IgD-negative memory B cell (primary cell): ENCODE data around the gene ZNF625. TPM values are rescaled to one million over a fixed set of nuclear protein-coding genes. Genes with fewer than 3 reads are reported as not detected.
A peak's percentile ranks its signal among the peaks of the same experiment; 100 is the strongest.

ENCODE experiments used
- H3K27ac Mint-ChIP-seq, 3 donors: one replicate each; pipeline ENCODE4 v1.8.0; 2020 to 2022; ENCODE audit warnings: mild to moderate bottlenecking in 3 of 3, mixed read lengths in 3 of 3, moderate library complexity in 1 of 3
- H3K27me3 Mint-ChIP-seq: one replicate; pipeline ENCODE4 v1.8.0; 2021; ENCODE audit warnings: mixed read lengths
- H3K36me3 Mint-ChIP-seq: one replicate; pipeline ENCODE4 v1.8.0; 2020; ENCODE audit warnings: mild to moderate bottlenecking, mixed read lengths
- H3K4me1 Mint-ChIP-seq, 3 donors: one replicate each; pipeline ENCODE4 v1.8.0; 2020 to 2022; ENCODE audit warnings: mixed read lengths in 3 of 3, mild to moderate bottlenecking in 1 of 3
- H3K4me3 Mint-ChIP-seq, 4 donors: one replicate each; pipeline ENCODE4 v1.8.0; 2020 to 2022; ENCODE audit warnings: mild to moderate bottlenecking in 4 of 4, mixed read lengths in 4 of 4, moderate library complexity in 3 of 4
- H3K9me3 Mint-ChIP-seq, 3 donors: one replicate each; pipeline ENCODE4 v1.8.0; 2020 to 2021; ENCODE audit warnings: mixed read lengths in 3 of 3, mild to moderate bottlenecking in 1 of 3
- polyA plus RNA-seq: library from polyadenylated mRNA; unstranded; fragments of 300-500 nt; fragmentation: Illumina TruSeq; gene quantifications from one replicate; pipeline ENCODE4 v1.2.3, GENCODE V29; 2021

Gene ZNF625
- polyA plus RNA-seq = 1.1 TPM

- no peaks in the 10 kb centered on the region for H3K9me3 Mint-ChIP-seq
- no peaks in the 10 kb centered on the region for H3K27me3 Mint-ChIP-seq
- H3K27ac Mint-ChIP-seq = peak within 1 kb of the TSS in 2 of 3 donors; percentile 50 to 53
- peaks cover 3% of the 10 kb centered on the region for H3K36me3 Mint-ChIP-seq
- peaks cover 11 to 15% (median 14%) of the 10 kb centered on the region in 3 donors for H3K4me1 Mint-ChIP-seq
- H3K4me3 Mint-ChIP-seq = peak within 1 kb of the TSS; percentile 92 to 98 (median 96)
These were observed at the start of gene ZNF625 for GRCh38 chr19:12156223-12157058. Gene ZNF625, minus strand, starts transcription at chr19:12156734. Its CDS starts 176 bp downstream, at chr19:12156558.

GRCh38 chr19:12205296-12205695 is 48.8 kb upstream of the ZNF625 start:
- Mint-ChIP-seq H3K36me3 (peaks cover 6% of the 10 kb centered on the region), H3K27ac (no peak overlapping the region), H3K27me3 (no peaks in the 10 kb centered on the region), H3K4me3 (no peak overlapping the region), H3K4me1 (peaks cover 0 to 1% (median 0%) of the 10 kb centered on the region in 3 donors), H3K9me3 (peaks cover 10 to 25% (median 22%) of the 10 kb centered on the region in 3 donors)

GRCh38 chr19:12202250-12202649 is 45.7 kb upstream of the ZNF625 start:
- peaks cover 2 to 27% (median 22%) of the 10 kb centered on the region in 3 donors for H3K9me3 Mint-ChIP-seq
- H3K36me3 Mint-ChIP-seq = peaks cover 10% of the 10 kb centered on the region
- H3K27me3 Mint-ChIP-seq = no peaks in the 10 kb centered on the region
- peak overlapping the region in 1 of 3 donors; percentile 20 for H3K27ac Mint-ChIP-seq
- peaks cover 1 to 4% (median 4%) of the 10 kb centered on the region in 3 donors for H3K4me1 Mint-ChIP-seq
- H3K4me3 Mint-ChIP-seq = no peak overlapping the region

GRCh38 chr19:12199757-12200419 is 43.4 kb upstream of the ZNF625 start:
- H3K27ac Mint-ChIP-seq = no peak overlapping the region
- H3K36me3 Mint-ChIP-seq = peaks cover 5% of the 10 kb centered on the region
- H3K4me1 Mint-ChIP-seq = peaks cover 4 to 7% (median 4%) of the 10 kb centered on the region in 3 donors
- peaks cover 4% of the 10 kb centered on the region for H3K27me3 Mint-ChIP-seq
- peaks cover 1 to 25% (median 22%) of the 10 kb centered on the region in 3 donors for H3K9me3 Mint-ChIP-seq
- no peak overlapping the region for H3K4me3 Mint-ChIP-seq

- peaks cover 5% of the 10 kb centered on the region for H3K36me3 Mint-ChIP-seq
- peaks cover 4 to 7% (median 6%) of the 10 kb centered on the region in 3 donors for H3K4me1 Mint-ChIP-seq
- H3K9me3 Mint-ChIP-seq = peaks cover 0 to 34% (median 18%) of the 10 kb centered on the region in 3 donors
- H3K27ac Mint-ChIP-seq = no peak overlapping the region
- H3K4me3 Mint-ChIP-seq = peak overlapping the region in 1 of 4 donors; percentile 26
- peaks cover 4% of the 10 kb centered on the region for H3K27me3 Mint-ChIP-seq
These were observed 41.6 kb upstream of the ZNF625 start for GRCh38 chr19:12198136-12198535.

GRCh38 chr19:12194827-12195731 is 38.5 kb upstream of the ZNF625 start:
- peaks cover 4 to 42% (median 30%) of the 10 kb centered on the region in 3 donors for H3K9me3 Mint-ChIP-seq
- peak overlapping the region in 2 of 3 donors; percentile 27 to 64 for H3K27ac Mint-ChIP-seq
- H3K4me1 Mint-ChIP-seq = peaks cover 4 to 7% (median 4%) of the 10 kb centered on the region in 3 donors
- H3K36me3 Mint-ChIP-seq = peaks cover 12% of the 10 kb centered on the region
- H3K27me3 Mint-ChIP-seq = peaks cover 4% of the 10 kb centered on the region
- peak overlapping the region; percentile 78 to 85 (median 84) for H3K4me3 Mint-ChIP-seq

GRCh38 chr19:12187625-12188024 is 31.1 kb upstream of the ZNF625 start:
- peaks cover 19 to 70% (median 36%) of the 10 kb centered on the region in 3 donors for H3K9me3 Mint-ChIP-seq
- H3K4me3 Mint-ChIP-seq = no peak overlapping the region
- H3K4me1 Mint-ChIP-seq = no peaks in the 10 kb centered on the region
- no peaks in the 10 kb centered on the region for H3K27me3 Mint-ChIP-seq
- H3K27ac Mint-ChIP-seq = no peak overlapping the region
- peaks cover 59% of the 10 kb centered on the region for H3K36me3 Mint-ChIP-seq

- Mint-ChIP-seq H3K27ac (no peak overlapping the region), H3K4me3 (no peak overlapping the region), H3K4me1 (peaks cover 10 to 14% (median 12%) of the 10 kb centered on the region in 3 donors), H3K36me3 (peaks cover 45% of the 10 kb centered on the region), H3K9me3 (peaks cover 1 to 34% (median 9%) of the 10 kb centered on the region in 3 donors), H3K27me3 (no peaks in the 10 kb centered on the region)
These were observed 23.8 kb upstream of the ZNF625 start for GRCh38 chr19:12180377-12180776.

GRCh38 chr19:12166626-12167025 is 10.1 kb upstream of the ZNF625 start:
- Mint-ChIP-seq H3K9me3 (no peaks in the 10 kb centered on the region), H3K27ac (peak overlapping the region in 2 of 3 donors; percentile 32 to 38), H3K36me3 (peaks cover 6% of the 10 kb centered on the region), H3K4me3 (peak overlapping the region in 1 of 4 donors; percentile 81), H3K4me1 (peaks cover 34 to 45% (median 39%) of the 10 kb centered on the region in 3 donors), H3K27me3 (no peaks in the 10 kb centered on the region)

- Mint-ChIP-seq H3K36me3 (peaks cover 4% of the 10 kb centered on the region), H3K4me3 (peak overlapping the region; percentile 91 to 99 (median 98)), H3K9me3 (no peaks in the 10 kb centered on the region), H3K4me1 (peaks cover 28 to 39% (median 39%) of the 10 kb centered on the region in 3 donors), H3K27ac (peak overlapping the region; percentile 89 to 99 (median 98)), H3K27me3 (no peaks in the 10 kb centered on the region)
These were observed 7.3 kb upstream of the ZNF625 start for GRCh38 chr19:12163826-12164225.

- Mint-ChIP-seq H3K9me3 (no peaks in the 10 kb centered on the region), H3K4me3 (peak within 1 kb of the TSS; percentile 91 to 99 (median 98)), H3K4me1 (peaks cover 28 to 39% (median 39%) of the 10 kb centered on the region in 3 donors), H3K36me3 (peaks cover 2% of the 10 kb centered on the region), H3K27ac (peak within 1 kb of the TSS; percentile 89 to 99 (median 98)), H3K27me3 (no peaks in the 10 kb centered on the region)
These were observed 6.6 kb upstream of the ZNF625 start, which contains the start of gene ZNF136 for GRCh38 chr19:12162882-12163806. Gene ZNF136, plus strand, starts transcription at chr19:12163096. Its CDS starts 108 bp downstream, at chr19:12163204.

- Mint-ChIP-seq H3K36me3 (peaks cover 2% of the 10 kb centered on the region), H3K27ac (peak overlapping the region; percentile 89 to 99 (median 98)), H3K27me3 (no peaks in the 10 kb centered on the region), H3K9me3 (no peaks in the 10 kb centered on the region), H3K4me1 (peaks cover 28 to 39% (median 36%) of the 10 kb centered on the region in 3 donors), H3K4me3 (peak overlapping the region; percentile 91 to 99 (median 98))
These were observed 6.0 kb upstream of the ZNF625 start for GRCh38 chr19:12162513-12162881.

GRCh38 chr19:12159773-12160414 is 3.4 kb upstream of the ZNF625 start:
- H3K36me3 Mint-ChIP-seq = peaks cover 2% of the 10 kb centered on the region
- peak overlapping the region in 1 of 3 donors; percentile 65 for H3K27ac Mint-ChIP-seq
- H3K4me3 Mint-ChIP-seq = peak overlapping the region in 2 of 4 donors; percentile 17 to 35
- H3K9me3 Mint-ChIP-seq = no peaks in the 10 kb centered on the region
- H3K4me1 Mint-ChIP-seq = peaks cover 23 to 28% (median 26%) of the 10 kb centered on the region in 3 donors
- H3K27me3 Mint-ChIP-seq = no peaks in the 10 kb centered on the region
